GM23338 (cell line): ENCODE results near the gene CLEC4G. TPM values are rescaled to one million over a fixed set of nuclear protein-coding genes. Genes with fewer than 3 reads are reported as not detected.

ENCODE experiments used
- ATAC-seq: fragments of 200-7000 bp; cut with Tn5 transposase; 3 replicates; pipeline ENCODE4 v1.9.1; 2020
- DNase-seq: peaks from one replicate; pipeline ENCODE4 v3.0.0-alpha.2; 2015; ENCODE audit warnings: low spot score
- H2AFZ ChIP-seq: fragments of 200-600 bp; sonication (generic); 2 replicates; pipeline ENCODE4 v1.8.0; 2016; ENCODE audit warnings: antibody characterized with exemption, mild to moderate bottlenecking, moderate library complexity
- H3F3A ChIP-seq: fragments of 200-600 bp; sonication (generic); replicated peaks from 2 replicates; pipeline ENCODE4 v1.8.0; 2017; ENCODE audit warnings: antibody characterized with exemption, mixed run types, low read depth
- H3K27ac ChIP-seq: fragments of 200-600 bp; sonication (generic); 2 replicates; pipeline ENCODE4 v1.6.1; 2016; ENCODE audit warnings: low read depth
- H3K27me3 ChIP-seq: fragments of 200-600 bp; sonication (generic); 2 replicates; pipeline ENCODE4 v1.8.0; 2016; ENCODE audit warnings: mild to moderate bottlenecking, mixed run types, moderate library complexity; ENCODE audit not compliant: insufficient read depth
- H3K36me3 ChIP-seq: fragments of 200-600 bp; sonication (generic); 2 replicates; pipeline ENCODE4 v1.8.0; 2016; ENCODE audit warnings: mild to moderate bottlenecking; ENCODE audit not compliant: insufficient read depth
- H3K4me1 ChIP-seq: fragments of 200-600 bp; sonication (generic); 2 replicates; pipeline ENCODE4 v1.8.0; 2016; ENCODE audit warnings: mild to moderate bottlenecking, moderate library complexity; ENCODE audit not compliant: insufficient read depth
- H3K4me2 ChIP-seq: fragments of 200-600 bp; sonication (generic); 2 replicates; pipeline ENCODE4 v1.7.1; 2017; ENCODE audit warnings: mixed run types
- H3K4me3 ChIP-seq: fragments of 200-600 bp; sonication (generic); 2 replicates; pipeline ENCODE4 v1.6.1; 2016; ENCODE audit warnings: mixed run types
- H3K79me2 ChIP-seq: fragments of 200-600 bp; sonication (generic); replicated peaks from 2 replicates; pipeline ENCODE4 v1.8.0; 2017; ENCODE audit warnings: mild to moderate bottlenecking; ENCODE audit not compliant: insufficient read depth
- H3K9me2 ChIP-seq: fragments of 200-600 bp; sonication (generic); 2 replicates; pipeline ENCODE4 v1.8.0; 2017; ENCODE audit not compliant: insufficient read depth
- H4K20me1 ChIP-seq: fragments of 200-600 bp; sonication (generic); replicated peaks from 2 replicates; pipeline ENCODE4 v1.8.0; 2017; ENCODE audit warnings: mild to moderate bottlenecking; ENCODE audit not compliant: insufficient read depth
- H3K27ac Mint-ChIP-seq: 2 replicates; pipeline ENCODE4 v1.8.0; 2020; ENCODE audit warnings: inconsistent platforms, mild to moderate bottlenecking, moderate library complexity, mixed read lengths
- H3K27me3 Mint-ChIP-seq: 3 replicates; pipeline ENCODE4 v1.8.0; 2022; ENCODE audit warnings: low read depth, mild to moderate bottlenecking, moderate library complexity, mixed read lengths, inconsistent platforms; ENCODE audit not compliant: insufficient read depth, poor library complexity
- H3K36me3 Mint-ChIP-seq: 3 replicates; pipeline ENCODE4 v1.8.0; 2021; ENCODE audit warnings: low read depth, mild to moderate bottlenecking, inconsistent platforms, moderate library complexity, mixed read lengths
- H3K4me1 Mint-ChIP-seq: 3 replicates; pipeline ENCODE4 v1.8.0; 2020; ENCODE audit warnings: mild to moderate bottlenecking, inconsistent platforms, mixed read lengths
- H3K4me3 Mint-ChIP-seq: 3 replicates; pipeline ENCODE4 v1.8.0; 2021; ENCODE audit warnings: moderate library complexity, mild to moderate bottlenecking, inconsistent platforms, mixed read lengths
- H3K9me3 Mint-ChIP-seq: 3 replicates; pipeline ENCODE4 v1.8.0; 2020; ENCODE audit warnings: moderate library complexity, mild to moderate bottlenecking, inconsistent platforms, mixed read lengths
- CREB1 ChIP-seq: fragments of 250-450 bp; sonication (Bioruptor Pico); IDR thresholded peaks from 2 replicates; pipeline ENCODE4 v1.5.0; 2020; ENCODE audit warnings: low read depth, mild to moderate bottlenecking, moderate library complexity
- EZH2 ChIP-seq: fragments of 200-600 bp; sonication (generic); IDR thresholded peaks from one replicate; pipeline ENCODE4 v1.8.0; 2017; ENCODE audit warnings: antibody characterized with exemption, mild to moderate bottlenecking, low read depth; ENCODE audit not compliant: unreplicated experiment
- JUNB ChIP-seq: IDR thresholded peaks from one replicate; pipeline ENCODE4 v1.6.1; 2016; ENCODE audit warnings: antibody characterized with exemption; ENCODE audit not compliant: unreplicated experiment
- NANOG ChIP-seq: IDR thresholded peaks from 2 replicates; pipeline ENCODE4 v1.6.1; 2016; ENCODE audit warnings: antibody characterized with exemption, borderline replicate concordance
- POLR2AphosphoS5 ChIP-seq: IDR thresholded peaks from 2 replicates; pipeline ENCODE4 v1.6.1; 2016; ENCODE audit warnings: antibody characterized with exemption, low read depth
- REST ChIP-seq: IDR thresholded peaks from one replicate; pipeline ENCODE4 v1.6.1; 2018; ENCODE audit warnings: antibody characterized with exemption; ENCODE audit not compliant: unreplicated experiment
- ZNF114 ChIP-seq: fragments of 250-450 bp; sonication (Bioruptor Pico); IDR thresholded peaks from 2 replicates; pipeline ENCODE4 v1.5.0; 2020; ENCODE audit warnings: mild to moderate bottlenecking, moderate library complexity
- ZNF331 ChIP-seq: fragments of 250-450 bp; sonication (Bioruptor Pico); IDR thresholded peaks from 2 replicates; pipeline ENCODE4 v1.5.0; 2020; ENCODE audit warnings: low read depth, mild to moderate bottlenecking, moderate library complexity
- polyA plus RNA-seq: library from polyadenylated mRNA; unstranded; fragments of >200 nt; fragmentation: Nextera tagmentation; extraction: Ambion mirVana; gene quantifications from 2 replicates; pipeline ENCODE4 v1.2.1, GENCODE V29; 2016
- total RNA-seq: library from RNA; depleted of rRNA; stranded (reverse); fragments of >200 nt; shearing (Covaris generic); gene quantifications from 2 replicates; pipeline ENCODE4 v1.2.3, GENCODE V29; 2014
- TF ChIP-seq, protein P1 (sequence below), 2 experiments: fragments of 200-600 bp in 1 of 2; sonication (generic) in 1 of 2; conservative IDR thresholded peaks; 2 replicates each; pipeline versions ENCODE4 v1.5.1 to v1.6.1; 2016 to 2017; ENCODE audit warnings: antibody characterized with exemption in 2 of 2, low read depth in 2 of 2, mild to moderate bottlenecking in 2 of 2, moderate library complexity in 1 of 2

Gene CLEC4G
- total and polyA plus RNA-seq, 2 experiments from 2014 or later: 0.52 to 0.65 TPM

GRCh38 chr19:7692417-7693088 is 39.4 kb downstream of the CLEC4G start (continued):
- TF ChIP-seq REST: no peak
- TF ChIP-seq CREB1: no peak
- no peak for TF ChIP-seq EZH2
- no peak for TF ChIP-seq ZNF331
- TF ChIP-seq, protein P1, sequence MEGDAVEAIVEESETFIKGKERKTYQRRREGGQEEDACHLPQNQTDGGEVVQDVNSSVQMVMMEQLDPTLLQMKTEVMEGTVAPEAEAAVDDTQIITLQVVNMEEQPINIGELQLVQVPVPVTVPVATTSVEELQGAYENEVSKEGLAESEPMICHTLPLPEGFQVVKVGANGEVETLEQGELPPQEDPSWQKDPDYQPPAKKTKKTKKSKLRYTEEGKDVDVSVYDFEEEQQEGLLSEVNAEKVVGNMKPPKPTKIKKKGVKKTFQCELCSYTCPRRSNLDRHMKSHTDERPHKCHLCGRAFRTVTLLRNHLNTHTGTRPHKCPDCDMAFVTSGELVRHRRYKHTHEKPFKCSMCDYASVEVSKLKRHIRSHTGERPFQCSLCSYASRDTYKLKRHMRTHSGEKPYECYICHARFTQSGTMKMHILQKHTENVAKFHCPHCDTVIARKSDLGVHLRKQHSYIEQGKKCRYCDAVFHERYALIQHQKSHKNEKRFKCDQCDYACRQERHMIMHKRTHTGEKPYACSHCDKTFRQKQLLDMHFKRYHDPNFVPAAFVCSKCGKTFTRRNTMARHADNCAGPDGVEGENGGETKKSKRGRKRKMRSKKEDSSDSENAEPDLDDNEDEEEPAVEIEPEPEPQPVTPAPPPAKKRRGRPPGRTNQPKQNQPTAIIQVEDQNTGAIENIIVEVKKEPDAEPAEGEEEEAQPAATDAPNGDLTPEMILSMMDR (conservative IDR thresholded peaks at IDR 0.05; ENCODE audit: low read depth in 2 of 2): no peak

DNA sequence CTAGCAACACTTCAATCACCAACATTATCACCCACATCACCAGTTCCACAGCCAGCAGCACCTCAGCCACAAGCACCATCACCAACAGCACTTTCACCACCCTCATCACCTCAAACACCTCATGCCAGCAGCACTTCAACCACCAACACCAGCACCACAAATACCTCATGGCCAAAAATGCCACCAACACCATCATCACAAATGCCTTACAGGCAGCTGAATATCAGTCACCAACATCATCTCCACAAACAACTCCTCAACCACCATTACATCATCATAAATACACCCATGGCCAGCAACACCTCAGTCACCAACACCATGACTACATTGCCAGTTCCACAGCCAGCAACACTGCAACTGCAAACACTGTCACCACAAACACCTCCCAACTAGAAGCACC is 40.4 kb downstream of the CLEC4G start:
- Histone ChIP-seq H3F3A (no peaks in the 10 kb centered on the region), H3K4me2 (no peak overlapping the region), H4K20me1 (no peaks in the 10 kb centered on the region), H3K4me1 (no peaks in the 10 kb centered on the region), H3K27ac (no peak overlapping the region), H3K4me3 (no peak overlapping the region), H2AFZ (no peak overlapping the region), H3K9me2 (peaks cover 4% of the 10 kb centered on the region; the same call in 1 of the 2 replicates), H3K36me3 (no peaks in the 10 kb centered on the region), H3K27me3 (0 out of 2 replicates have a peak, but pooled peaks cover 2% of the 10 kb centered on the region), H3K79me2 (no peaks in the 10 kb centered on the region)
- DNase-seq: no peak
- Mint-ChIP-seq H3K4me3 (no peak overlapping the region), H3K4me1 (peaks cover under 1% of the 10 kb centered on the region; the same call in 1 of the 3 replicates), H3K9me3 (no peaks in the 10 kb centered on the region), H3K27me3 (peaks cover 8% of the 10 kb centered on the region), H3K27ac (no peak overlapping the region), H3K36me3 (no peaks in the 10 kb centered on the region)
- no peak for ATAC-seq
- TF ChIP-seq ZNF114: no peak
- no peak for TF ChIP-seq JUNB
- no peak for TF ChIP-seq NANOG
- TF ChIP-seq ZNF331: no peak
- TF ChIP-seq POLR2AphosphoS5: no peak
- TF ChIP-seq REST: no peak
- no peak for TF ChIP-seq EZH2
